ENCODE results near the gene HRG. TPM values are rescaled to one million over a fixed set of nuclear protein-coding genes. Genes with fewer than 3 reads are reported as not detected.

HRG gene
- total RNA-seq, 1 donor = not detected

DNA sequence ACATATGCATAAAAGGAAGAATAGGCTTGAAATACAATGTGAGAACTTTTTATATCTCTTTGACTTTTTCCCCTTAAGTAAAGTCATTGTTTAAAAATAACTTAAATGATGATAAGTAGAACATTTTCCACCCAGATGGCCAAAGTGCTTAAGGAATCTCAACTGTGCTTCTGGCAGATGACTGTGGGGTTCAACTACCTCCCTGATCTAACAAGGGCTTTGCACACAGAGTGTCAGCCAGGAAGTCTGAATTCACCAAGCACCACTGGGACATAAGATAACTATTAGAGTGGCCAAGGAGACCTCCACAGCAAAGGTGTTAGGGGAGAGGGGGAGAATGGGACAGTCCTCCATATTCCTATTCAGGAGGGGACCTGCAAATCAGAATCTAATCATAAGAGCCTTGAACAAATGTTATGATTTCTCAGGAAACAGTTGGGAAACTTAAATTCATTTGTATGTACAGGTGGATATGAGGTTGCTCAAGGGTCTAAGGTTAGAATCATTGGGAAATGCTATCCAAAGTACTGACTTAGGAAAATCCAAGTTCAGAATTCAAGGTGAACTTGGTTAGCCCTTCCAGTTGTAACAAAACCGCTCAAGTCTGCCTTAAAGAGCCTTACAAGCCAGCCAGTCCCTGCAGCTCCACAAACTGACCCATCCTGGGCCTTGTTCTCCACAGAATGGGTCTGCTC lies 25.9 kb upstream of the HRG start, which contains the start of gene FETUB:
Gene FETUB (plus strand): TSS at position 622 of the 695 bp plus-strand sequence. CDS start 62 bp downstream, at position 684.
- no peak within 1 kb of the TSS for H3K4me3 ChIP-seq (ENCODE audit: insufficient read depth, low read length)
- no peaks in the 10 kb centered on the region for H3K4me1 ChIP-seq (ENCODE audit: insufficient read depth, low read length)
- H3K79me2 ChIP-seq (ENCODE audit: insufficient read depth, low read length) = no peaks in the 10 kb centered on the region
- H4K20me1 ChIP-seq (ENCODE audit: insufficient read depth, low read length) = no peaks in the 10 kb centered on the region
- peaks cover 15% of the 10 kb centered on the region for H3K27me3 ChIP-seq (ENCODE audit: insufficient read depth, low read length)
- H3K27ac ChIP-seq (ENCODE audit: low read depth, low read length) = no peak within 1 kb of the TSS
- H3K9me3 ChIP-seq (ENCODE audit: low read depth, low read length) = no peaks in the 10 kb centered on the region
- TF ChIP-seq, protein P1, sequence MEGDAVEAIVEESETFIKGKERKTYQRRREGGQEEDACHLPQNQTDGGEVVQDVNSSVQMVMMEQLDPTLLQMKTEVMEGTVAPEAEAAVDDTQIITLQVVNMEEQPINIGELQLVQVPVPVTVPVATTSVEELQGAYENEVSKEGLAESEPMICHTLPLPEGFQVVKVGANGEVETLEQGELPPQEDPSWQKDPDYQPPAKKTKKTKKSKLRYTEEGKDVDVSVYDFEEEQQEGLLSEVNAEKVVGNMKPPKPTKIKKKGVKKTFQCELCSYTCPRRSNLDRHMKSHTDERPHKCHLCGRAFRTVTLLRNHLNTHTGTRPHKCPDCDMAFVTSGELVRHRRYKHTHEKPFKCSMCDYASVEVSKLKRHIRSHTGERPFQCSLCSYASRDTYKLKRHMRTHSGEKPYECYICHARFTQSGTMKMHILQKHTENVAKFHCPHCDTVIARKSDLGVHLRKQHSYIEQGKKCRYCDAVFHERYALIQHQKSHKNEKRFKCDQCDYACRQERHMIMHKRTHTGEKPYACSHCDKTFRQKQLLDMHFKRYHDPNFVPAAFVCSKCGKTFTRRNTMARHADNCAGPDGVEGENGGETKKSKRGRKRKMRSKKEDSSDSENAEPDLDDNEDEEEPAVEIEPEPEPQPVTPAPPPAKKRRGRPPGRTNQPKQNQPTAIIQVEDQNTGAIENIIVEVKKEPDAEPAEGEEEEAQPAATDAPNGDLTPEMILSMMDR (IDR thresholded peaks at IDR 0.05; ENCODE audit: extremely low read depth, low read depth, low read length) = no peak
- no peak for DNase-seq (ENCODE audit: insufficient read length, low spot score, missing footprints)
- H2AFZ ChIP-seq (ENCODE audit: low read length) = no peak within 1 kb of the TSS
- no peaks in the 10 kb centered on the region for H3K36me3 ChIP-seq (ENCODE audit: insufficient read depth, low read length)
- no peak within 1 kb of the TSS for H3K4me2 ChIP-seq (ENCODE audit: insufficient read depth, low read length)

DNA sequence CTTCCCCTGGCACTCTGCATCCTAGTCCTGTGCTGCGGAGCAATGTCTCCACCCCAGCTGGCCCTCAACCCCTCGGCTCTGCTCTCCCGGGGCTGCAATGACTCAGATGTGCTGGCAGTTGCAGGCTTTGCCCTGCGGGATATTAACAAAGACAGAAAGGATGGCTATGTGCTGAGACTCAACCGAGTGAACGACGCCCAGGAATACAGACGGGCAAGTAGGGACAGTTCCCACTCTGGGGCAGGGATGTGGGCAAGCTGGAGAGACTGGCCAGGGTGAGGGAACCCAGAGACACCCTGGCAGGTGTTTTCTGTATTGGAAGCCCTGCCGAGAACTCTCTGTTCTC lies 25.4 kb upstream of the HRG start:
- H3K27me3 ChIP-seq (ENCODE audit: insufficient read depth, low read length) = peaks cover 15% of the 10 kb centered on the region
- no peak overlapping the region for H2AFZ ChIP-seq (ENCODE audit: low read length)
- H3K4me2 ChIP-seq (ENCODE audit: insufficient read depth, low read length) = no peak overlapping the region
- H3K36me3 ChIP-seq (ENCODE audit: insufficient read depth, low read length) = no peaks in the 10 kb centered on the region
- TF ChIP-seq, protein P1 (IDR thresholded peaks at IDR 0.05; ENCODE audit: extremely low read depth, low read depth, low read length) = no peak
- H4K20me1 ChIP-seq (ENCODE audit: insufficient read depth, low read length) = no peaks in the 10 kb centered on the region
- H3K27ac ChIP-seq (ENCODE audit: low read depth, low read length) = no peak overlapping the region
- no peak for DNase-seq (ENCODE audit: insufficient read length, low spot score, missing footprints)
- no peaks in the 10 kb centered on the region for H3K9me3 ChIP-seq (ENCODE audit: low read depth, low read length)
- H3K4me3 ChIP-seq (ENCODE audit: insufficient read depth, low read length) = no peak overlapping the region
- no peaks in the 10 kb centered on the region for H3K4me1 ChIP-seq (ENCODE audit: insufficient read depth, low read length)
- no peaks in the 10 kb centered on the region for H3K79me2 ChIP-seq (ENCODE audit: insufficient read depth, low read length)

- H2AFZ ChIP-seq (ENCODE audit: low read length) = no peak overlapping the region
Observed at GRCh38 chr3:186640929-186641328, 24.9 kb upstream of the HRG start.

DNA sequence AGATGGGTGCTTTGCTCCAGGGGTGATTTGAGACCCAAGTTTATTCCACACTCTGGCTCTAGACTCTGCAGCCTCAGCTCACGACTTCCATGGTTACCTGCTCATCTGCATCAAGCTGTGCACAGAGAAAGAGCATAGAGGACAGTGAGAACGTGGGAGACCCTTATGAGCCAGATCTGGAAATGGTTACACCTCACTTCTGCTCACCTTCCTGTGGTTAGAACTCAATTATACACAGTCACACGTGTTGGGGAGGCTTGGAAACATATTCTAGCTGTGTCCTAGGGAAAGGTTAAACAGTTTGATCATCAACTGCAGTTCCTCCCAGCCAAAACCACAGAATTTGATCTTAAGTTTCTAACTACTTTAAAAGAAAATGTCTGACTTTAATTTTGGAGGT lies 23.8 kb upstream of the HRG start:
- no peak overlapping the region for H3K4me3 ChIP-seq (ENCODE audit: insufficient read depth, low read length)
- H3K4me2 ChIP-seq (ENCODE audit: insufficient read depth, low read length) = no peak overlapping the region
- no peaks in the 10 kb centered on the region for H3K79me2 ChIP-seq (ENCODE audit: insufficient read depth, low read length)
- no peaks in the 10 kb centered on the region for H3K36me3 ChIP-seq (ENCODE audit: insufficient read depth, low read length)
- no peaks in the 10 kb centered on the region for H3K4me1 ChIP-seq (ENCODE audit: insufficient read depth, low read length)
- TF ChIP-seq, protein P1 (IDR thresholded peaks at IDR 0.05; ENCODE audit: extremely low read depth, low read depth, low read length) = no peak
- H2AFZ ChIP-seq (ENCODE audit: low read length) = no peak overlapping the region
- no peak overlapping the region for H3K27ac ChIP-seq (ENCODE audit: low read depth, low read length)
- DNase-seq (ENCODE audit: insufficient read length, low spot score, missing footprints) = no peak
- H4K20me1 ChIP-seq (ENCODE audit: insufficient read depth, low read length) = no peaks in the 10 kb centered on the region
- no peaks in the 10 kb centered on the region for H3K9me3 ChIP-seq (ENCODE audit: low read depth, low read length)
- H3K27me3 ChIP-seq (ENCODE audit: insufficient read depth, low read length) = peaks cover 15% of the 10 kb centered on the region

More at GRCh38 chr3:186640929-186641328, 24.9 kb upstream of the HRG start:
- H3K36me3 ChIP-seq (ENCODE audit: insufficient read depth, low read length) = no peaks in the 10 kb centered on the region
- H3K4me2 ChIP-seq (ENCODE audit: insufficient read depth, low read length) = no peak overlapping the region
- TF ChIP-seq, protein P1 (IDR thresholded peaks at IDR 0.05; ENCODE audit: extremely low read depth, low read depth, low read length) = no peak
- no peak overlapping the region for H3K27ac ChIP-seq (ENCODE audit: low read depth, low read length)
- H3K79me2 ChIP-seq (ENCODE audit: insufficient read depth, low read length) = no peaks in the 10 kb centered on the region
- H3K27me3 ChIP-seq (ENCODE audit: insufficient read depth, low read length) = peaks cover 15% of the 10 kb centered on the region
- no peaks in the 10 kb centered on the region for H3K9me3 ChIP-seq (ENCODE audit: low read depth, low read length)
- H4K20me1 ChIP-seq (ENCODE audit: insufficient read depth, low read length) = no peaks in the 10 kb centered on the region
- DNase-seq (ENCODE audit: insufficient read length, low spot score, missing footprints) = no peak
- H3K4me1 ChIP-seq (ENCODE audit: insufficient read depth, low read length) = no peaks in the 10 kb centered on the region
- H3K4me3 ChIP-seq (ENCODE audit: insufficient read depth, low read length) = no peak overlapping the region

All from osteoblast (primary cell).